BLaER1 (cell line): ENCODE data around the gene TM9SF4.

Experiments used
- H3K27ac ChIP-seq: shearing (Covaris generic); formaldehyde crosslinking; 2 replicates; pipeline ENCODE4 v1.8.1; 2022
- H3K27me3 ChIP-seq: shearing (Covaris generic); formaldehyde crosslinking; 2 replicates; pipeline ENCODE4 v1.8.1; 2022
- H3K36me3 ChIP-seq: shearing (Covaris generic); formaldehyde crosslinking; 2 replicates; pipeline ENCODE4 v1.8.1; 2022
- H3K4me1 ChIP-seq: shearing (Covaris generic); formaldehyde crosslinking; 2 replicates; pipeline ENCODE4 v1.8.1; 2022
- H3K4me2 ChIP-seq: shearing (Covaris generic); formaldehyde crosslinking; 2 replicates; pipeline ENCODE4 v1.8.1; 2022
- H3K4me3 ChIP-seq: shearing (Covaris generic); formaldehyde crosslinking; 2 replicates; pipeline ENCODE4 v1.8.1; 2022
- H3K9ac ChIP-seq: shearing (Covaris generic); formaldehyde crosslinking; 2 replicates; pipeline ENCODE4 v1.8.1; 2022
- H3K9me3 ChIP-seq: shearing (Covaris generic); formaldehyde crosslinking; 2 replicates; pipeline ENCODE4 v1.8.1; 2022
- H4K20me1 ChIP-seq: shearing (Covaris generic); formaldehyde crosslinking; 2 replicates; pipeline ENCODE4 v1.8.1; 2022
- Cebpa-rat ChIP-seq: shearing (Covaris generic); IDR thresholded peaks from 2 replicates; pipeline ENCODE4 v1.8.1; 2022

The TM9SF4 gene

DNA sequence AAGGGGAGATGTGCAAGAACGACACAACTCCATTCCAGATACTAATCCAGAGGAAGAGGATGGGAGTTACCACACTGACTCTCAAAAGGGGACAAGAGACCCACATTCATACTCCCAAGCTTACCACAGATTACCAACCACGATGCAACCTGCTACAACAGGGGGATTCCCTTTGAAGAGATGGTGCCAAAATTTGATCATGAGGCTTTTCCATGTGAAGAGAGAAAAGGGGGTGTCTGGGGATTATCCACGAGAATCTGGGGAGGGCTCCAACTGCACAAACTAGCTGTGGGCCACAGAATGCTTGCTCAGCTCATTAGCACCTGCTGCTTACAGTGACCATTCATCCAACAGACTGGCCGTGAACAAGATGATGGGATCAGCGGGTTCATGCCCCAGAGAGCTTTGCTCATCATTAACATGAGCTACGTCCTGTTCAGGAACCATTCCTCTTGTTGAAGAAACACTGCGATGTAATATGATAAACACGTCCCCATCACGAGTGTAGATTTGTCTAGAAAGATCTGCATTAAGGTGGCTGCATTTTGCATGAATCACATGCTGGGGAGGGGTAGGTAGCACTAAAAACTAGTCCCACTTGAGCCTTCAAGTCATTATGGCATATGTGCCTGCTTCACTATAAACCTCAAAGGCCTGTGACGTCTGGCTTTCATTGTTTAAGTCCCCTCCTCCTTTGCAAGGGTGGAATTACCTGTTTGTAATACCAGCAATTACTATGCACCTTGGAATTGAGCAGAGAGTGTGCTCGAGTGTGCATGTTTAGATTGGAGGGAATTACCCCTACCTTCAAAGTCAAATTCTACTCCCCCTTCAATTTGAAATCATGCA, 94.1 kb downstream of the TM9SF4 start:
- Histone ChIP-seq H3K27me3 (no peaks in the 10 kb centered on the region), H3K4me1 (peaks cover 51% of the 10 kb centered on the region), H3K9ac (peak overlapping the region; percentile 99; the same call in 1 of the 2 replicates), H3K4me3 (no peak overlapping the region), H3K36me3 (peaks cover 62% of the 10 kb centered on the region), H3K27ac (no peak overlapping the region), H3K4me2 (peak overlapping the region; percentile 100), H4K20me1 (peaks cover 87% of the 10 kb centered on the region), H3K9me3 (no peaks in the 10 kb centered on the region)
- TF ChIP-seq Cebpa-rat = no peak

- Histone ChIP-seq H3K9ac (peak overlapping the region; percentile 99; the same call in 1 of the 2 replicates), H3K27me3 (no peaks in the 10 kb centered on the region), H3K4me3 (peak overlapping the region; percentile 98; the same call in 1 of the 2 replicates), H3K36me3 (peaks cover 55% of the 10 kb centered on the region), H3K9me3 (no peaks in the 10 kb centered on the region), H3K4me1 (peaks cover 60% of the 10 kb centered on the region), H3K27ac (peak overlapping the region; percentile 97), H4K20me1 (peaks cover 79% of the 10 kb centered on the region), H3K4me2 (peak overlapping the region; percentile 100)
- TF ChIP-seq Cebpa-rat = no peak
These were observed 94.9 kb downstream of the TM9SF4 start for GRCh38 chr20:32204205-32205109.

DNA sequence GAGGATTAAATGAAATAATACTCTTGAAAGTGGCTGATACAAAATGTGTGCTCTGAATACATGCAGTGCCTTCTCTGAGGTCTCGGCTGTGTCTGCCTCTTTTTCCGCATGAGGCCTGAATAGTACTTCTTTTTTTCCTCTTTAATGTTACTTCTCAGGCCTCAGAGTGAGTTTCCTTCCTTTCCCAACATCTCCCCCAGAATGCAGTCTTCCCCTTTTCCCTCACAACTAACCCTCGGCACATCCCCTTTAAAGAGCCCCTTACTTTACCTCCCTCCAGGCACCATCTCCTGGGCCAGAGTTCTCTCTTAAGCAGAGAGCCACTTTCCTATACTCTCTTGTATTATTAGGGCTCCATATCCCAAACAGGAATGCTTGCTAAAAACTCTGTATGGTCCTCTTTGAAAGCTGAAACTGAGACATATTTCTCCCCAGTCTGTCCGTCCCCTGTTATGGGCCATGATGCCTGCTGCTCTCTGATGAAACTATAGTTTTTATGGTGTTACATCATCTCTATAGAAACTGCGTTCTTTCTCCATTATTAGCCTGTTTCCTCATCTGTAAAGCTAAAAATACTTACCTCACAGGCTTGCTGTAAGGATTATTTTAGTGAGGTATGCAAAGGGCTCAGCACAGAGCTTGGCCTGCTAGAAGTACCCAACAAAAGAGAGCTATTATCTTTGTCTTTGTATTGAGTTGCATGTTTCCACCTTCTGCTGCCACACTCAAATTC, 95.8 kb downstream of the TM9SF4 start:
- no peak for TF ChIP-seq Cebpa-rat
- peaks cover 71% of the 10 kb centered on the region for H4K20me1 ChIP-seq
- H3K27me3 ChIP-seq = no peaks in the 10 kb centered on the region
- H3K4me1 ChIP-seq = peaks cover 59% of the 10 kb centered on the region
- H3K9ac ChIP-seq = peak overlapping the region; percentile 99
- peak overlapping the region; percentile 97 for H3K27ac ChIP-seq
- H3K4me2 ChIP-seq = peak overlapping the region; percentile 100
- peak overlapping the region; percentile 98 for H3K4me3 ChIP-seq
- H3K9me3 ChIP-seq = no peaks in the 10 kb centered on the region
- peaks cover 55% of the 10 kb centered on the region for H3K36me3 ChIP-seq

DNA sequence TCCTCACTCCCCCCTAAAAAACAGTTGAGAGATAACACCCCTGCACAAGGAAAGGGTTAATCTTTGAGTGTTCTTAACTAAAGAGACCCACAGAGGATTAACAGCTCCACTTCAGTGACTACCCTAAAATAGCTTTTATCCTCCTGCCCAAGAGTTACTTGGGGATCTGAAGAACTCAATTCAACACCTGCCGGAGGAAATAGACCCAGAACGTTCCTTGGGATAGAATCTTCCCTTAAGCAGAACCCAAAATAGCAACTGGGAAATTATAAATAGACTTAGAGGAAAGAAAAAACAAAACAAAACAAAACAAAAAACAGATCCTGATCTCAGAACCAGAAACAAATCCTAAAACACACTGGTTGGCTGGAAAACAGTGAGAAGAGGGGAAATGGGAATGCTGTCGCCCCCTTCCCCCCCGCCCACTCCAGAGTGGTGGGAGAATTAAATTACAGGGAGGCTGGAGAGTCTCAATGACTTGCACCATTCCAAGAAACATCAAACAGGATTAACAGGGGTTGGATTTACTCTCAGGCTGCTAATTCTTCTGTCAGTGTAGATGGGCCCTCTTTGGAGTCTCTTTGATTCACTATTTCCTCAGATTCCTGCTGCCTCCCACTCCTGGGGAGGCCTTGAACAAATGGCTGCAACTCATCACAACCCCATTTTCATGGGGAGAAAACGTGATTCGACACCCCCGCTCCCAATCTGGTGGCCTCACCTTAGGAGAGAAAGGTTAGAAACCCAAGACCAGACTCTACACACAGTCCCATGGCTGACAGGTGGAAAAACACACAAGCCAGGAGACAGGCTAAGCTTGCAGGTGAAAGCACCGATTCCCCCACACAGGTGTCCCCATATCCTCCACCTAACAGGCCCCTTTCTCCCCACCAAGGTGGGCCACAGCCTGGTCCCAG, 96.6 kb downstream of the TM9SF4 start:
- no peaks in the 10 kb centered on the region for H3K9me3 ChIP-seq
- no peaks in the 10 kb centered on the region for H3K27me3 ChIP-seq
- peaks cover 62% of the 10 kb centered on the region for H4K20me1 ChIP-seq
- no peak for TF ChIP-seq Cebpa-rat
- H3K9ac ChIP-seq = peak overlapping the region; percentile 99
- H3K36me3 ChIP-seq = peaks cover 55% of the 10 kb centered on the region
- peak overlapping the region; percentile 100 for H3K4me2 ChIP-seq
- peak overlapping the region; percentile 97 for H3K27ac ChIP-seq
- H3K4me1 ChIP-seq = peaks cover 59% of the 10 kb centered on the region
- H3K4me3 ChIP-seq = peak overlapping the region; percentile 98

- Histone ChIP-seq H3K9me3 (no peaks in the 10 kb centered on the region), H3K4me1 (peaks cover 59% of the 10 kb centered on the region), H3K27ac (peak overlapping the region; percentile 97), H3K4me2 (peak overlapping the region; percentile 100), H3K9ac (peak overlapping the region; percentile 99), H3K27me3 (no peaks in the 10 kb centered on the region), H4K20me1 (peaks cover 53% of the 10 kb centered on the region), H3K4me3 (peak overlapping the region; percentile 98), H3K36me3 (peaks cover 55% of the 10 kb centered on the region)
- no peak for TF ChIP-seq Cebpa-rat
These were observed 97.5 kb downstream of the TM9SF4 start for GRCh38 chr20:32206760-32207625.

DNA sequence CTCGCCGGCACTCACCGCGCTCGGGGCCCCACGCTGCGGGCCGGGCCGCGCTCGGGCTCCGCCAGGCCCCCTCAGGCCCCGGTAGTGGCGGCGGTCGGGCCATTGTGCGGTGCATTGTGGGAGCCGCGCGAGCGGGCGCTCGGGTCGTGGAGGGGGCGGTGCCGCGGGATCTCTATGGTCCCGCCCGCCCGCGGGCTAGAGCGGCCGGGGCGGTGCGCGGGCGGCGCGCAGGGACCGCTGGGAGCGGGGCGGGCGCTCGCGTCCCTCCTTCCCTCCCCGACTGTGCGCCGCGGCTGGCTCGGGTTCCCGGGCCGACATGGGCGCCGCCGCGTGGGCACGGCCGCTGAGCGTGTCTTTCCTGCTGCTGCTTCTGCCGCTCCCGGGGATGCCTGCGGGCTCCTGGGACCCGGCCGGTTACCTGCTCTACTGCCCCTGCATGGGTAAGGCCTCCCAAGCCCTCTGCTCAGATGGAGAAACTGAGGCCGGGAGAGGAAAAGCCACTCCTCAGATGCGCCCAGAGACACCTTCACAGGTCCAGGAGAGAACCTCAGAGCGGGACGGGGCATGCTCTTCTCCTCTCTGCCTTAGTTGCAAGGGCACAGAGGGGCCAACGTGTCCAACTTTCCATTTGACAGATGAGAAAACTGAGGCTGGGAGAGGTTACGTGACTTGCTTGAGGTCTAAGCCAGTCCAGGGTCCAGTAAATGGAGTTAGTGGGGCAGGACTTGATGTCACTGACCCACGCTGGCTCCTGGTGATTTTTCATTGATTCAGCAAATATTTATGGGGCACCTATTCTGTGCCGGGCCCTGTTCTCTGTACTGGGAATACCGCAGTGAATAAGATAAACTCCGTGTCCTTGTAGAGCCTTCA, 98.3 kb downstream of the TM9SF4 start, which contains the start of the genes PLAGL2 and POFUT1:
Gene PLAGL2, minus strand, starts transcription at position 118 of the 873 bp plus-strand sequence. CDS start 5,565 bp downstream, outside the sequence.
Gene POFUT1, plus strand, starts transcription at position 255 of the 873 bp plus-strand sequence. Its CDS starts 62 bp downstream, at position 317.
- Histone ChIP-seq H3K9me3 (no peaks in the 10 kb centered on the region), H3K9ac (peak within 1 kb of the TSS; percentile 99), H3K4me2 (peak within 1 kb of the TSS; percentile 100), H3K27ac (peak within 1 kb of the TSS; percentile 97), H4K20me1 (peaks cover 45% of the 10 kb centered on the region), H3K27me3 (no peaks in the 10 kb centered on the region), H3K4me1 (peaks cover 59% of the 10 kb centered on the region), H3K4me3 (peak within 1 kb of the TSS; percentile 98), H3K36me3 (peaks cover 55% of the 10 kb centered on the region)
- no peak for TF ChIP-seq Cebpa-rat
